Panc1 (cell line): ENCODE measurements around the gene CD8A.

Source experiments
- CTCF ChIP-seq: fragments of 450-650 bp; IDR thresholded peaks from 2 replicates; pipeline ENCODE4 v1.5.1; 2017; ENCODE audit warnings: mild to moderate bottlenecking
- POLR2AphosphoS5 ChIP-seq: IDR thresholded peaks from 2 replicates; pipeline ENCODE4 v1.6.1; 2012; ENCODE audit warnings: mild to moderate bottlenecking, low read depth, low read length, moderate library complexity
- REST ChIP-seq, 2 experiments: IDR thresholded peaks; 2 replicates each; pipeline ENCODE4 v1.6.1; 2011 to 2012; ENCODE audit warnings: low read depth in 2 of 2, control low read depth in 1 of 2, low read length in 1 of 2, mild to moderate bottlenecking in 1 of 2, moderate library complexity in 1 of 2; ENCODE audit not compliant: insufficient read depth in 1 of 2
- SIN3A ChIP-seq: IDR thresholded peaks from 2 replicates; pipeline ENCODE4 v1.6.1; 2012; ENCODE audit warnings: low read depth, mild to moderate bottlenecking, low read length, moderate library complexity, borderline replicate concordance; ENCODE audit not compliant: insufficient read depth
- TCF7L2 ChIP-seq: IDR thresholded peaks from 2 replicates; pipeline ENCODE4 v1.6.1; 2011; ENCODE audit warnings: mild to moderate bottlenecking, low read depth, low read length, inconsistent platforms

- TF ChIP-seq REST (IDR thresholded peaks at IDR 0.05; ENCODE audit: insufficient read depth in 1 of 2, low read depth in 2 of 2, low read length in 1 of 2) (no peak), CTCF (no peak), POLR2AphosphoS5 (no peak), TCF7L2 (no peak), SIN3A (no peak)
These were observed 11.8 kb downstream of the CD8A start for GRCh38 chr2:86778957-86779356.
